Measurements from ENCODE around the gene HSD17B7. TPM values are rescaled to one million over a fixed set of nuclear protein-coding genes. Genes with fewer than 3 reads are reported as not detected.
"Not testable (repeated sequence)": the region's sequence is repeated elsewhere in the genome, so short reads cannot be mapped to it uniquely, and the experiment has no call there.

The HSD17B7 gene
- total RNA-seq, 1 donor from 2014 or later, result 5.1 TPM

GRCh38 chr1:162799995-162800830, 9.7 kb downstream of the HSD17B7 start:
- TF ChIP-seq CTCF (IDR thresholded peaks at IDR 0.05; ENCODE audit: borderline replicate concordance), result peak; percentile 70
- H3K4me1 ChIP-seq; H3K27ac ChIP-seq (replicated peaks); H3K27me3 ChIP-seq (ENCODE audit: low read depth); H3K9me3 ChIP-seq (replicated peaks); H3K4me3 ChIP-seq; intact Hi-C loops (cut with micrococcal nuclease): not testable (repeated sequence)
- DNase-seq, result peak; percentile 35
- peaks cover 47% of the 10 kb centered on the region for H3K36me3 ChIP-seq

- H3K4me3 ChIP-seq; H3K9me3 ChIP-seq (replicated peaks); intact Hi-C loops (cut with micrococcal nuclease); DNase-seq; H3K27me3 ChIP-seq (ENCODE audit: low read depth); H3K4me1 ChIP-seq; H3K27ac ChIP-seq (replicated peaks): not testable (repeated sequence)
- H3K36me3 ChIP-seq, result peaks cover 46% of the 10 kb centered on the region
Measured at GRCh38 chr1:162807503-162807902, 17.0 kb downstream of the HSD17B7 start.

GRCh38 chr1:162812357-162812756, 21.9 kb downstream of the HSD17B7 start:
- H3K36me3 ChIP-seq, result peaks cover 12% of the 10 kb centered on the region
- H3K4me3 ChIP-seq; H3K27me3 ChIP-seq (ENCODE audit: low read depth); H3K27ac ChIP-seq (replicated peaks); intact Hi-C loops (cut with micrococcal nuclease); DNase-seq; H3K4me1 ChIP-seq; H3K9me3 ChIP-seq (replicated peaks): not testable (repeated sequence)

- H3K4me3 ChIP-seq; DNase-seq; intact Hi-C loops (cut with micrococcal nuclease); H3K9me3 ChIP-seq (replicated peaks); H3K36me3 ChIP-seq; H3K27ac ChIP-seq (replicated peaks): not testable (repeated sequence)
- peaks cover 15% of the 10 kb centered on the region for H3K27me3 ChIP-seq (ENCODE audit: low read depth)
- H3K4me1 ChIP-seq, result peaks cover 11% of the 10 kb centered on the region
Measured at GRCh38 chr1:162818136-162818535, 27.6 kb downstream of the HSD17B7 start.

- Histone ChIP-seq H3K4me1 (peaks cover 11% of the 10 kb centered on the region), H3K27me3 (ENCODE audit: low read depth) (peaks cover 16% of the 10 kb centered on the region)
- H3K36me3 ChIP-seq; H3K27ac ChIP-seq (replicated peaks); intact Hi-C loops (cut with micrococcal nuclease); DNase-seq; H3K4me3 ChIP-seq; H3K9me3 ChIP-seq (replicated peaks): not testable (repeated sequence)
Measured at GRCh38 chr1:162818666-162819065, 28.2 kb downstream of the HSD17B7 start.

GRCh38 chr1:162822391-162823200, 32.1 kb downstream of the HSD17B7 start:
- Histone ChIP-seq H3K27ac (replicated peaks) (no peak overlapping the region), H3K9me3 (replicated peaks) (no peaks in the 10 kb centered on the region), H3K4me3 (peak overlapping the region; percentile 64), H3K36me3 (no peaks in the 10 kb centered on the region), H3K4me1 (peaks cover 11% of the 10 kb centered on the region), H3K27me3 (ENCODE audit: low read depth) (peaks cover 43% of the 10 kb centered on the region)
- TF ChIP-seq CTCF (IDR thresholded peaks at IDR 0.05; ENCODE audit: borderline replicate concordance), result no peak
- intact Hi-C loops (cut with micrococcal nuclease), result no loop called here
- no peak for DNase-seq

- no peaks in the 10 kb centered on the region for H3K9me3 ChIP-seq (replicated peaks)
- intact Hi-C loops (cut with micrococcal nuclease), result no loop called here
- DNase-seq, result no peak
- H3K27me3 ChIP-seq (ENCODE audit: low read depth), result peaks cover 44% of the 10 kb centered on the region
- H3K27ac ChIP-seq (replicated peaks), result no peak overlapping the region
- H3K4me1 ChIP-seq, result peaks cover 11% of the 10 kb centered on the region
- no peak for TF ChIP-seq CTCF (IDR thresholded peaks at IDR 0.05; ENCODE audit: borderline replicate concordance)
- no peaks in the 10 kb centered on the region for H3K36me3 ChIP-seq
- H3K4me3 ChIP-seq, result no peak overlapping the region
Measured at GRCh38 chr1:162823231-162823630, 32.7 kb downstream of the HSD17B7 start.

Data from left ventricle myocardium inferior (tissue), 1 donor.